Measurements from ENCODE around the gene EFCAB9.
"Not testable (repeated sequence)": the region's sequence is repeated elsewhere in the genome, so short reads cannot be mapped to it uniquely, and the experiment has no call there.

Gene EFCAB9

GRCh38 chr5:172188893-172189692 lies 4.9 kb upstream of the EFCAB9 start:
- no peak for DNase-seq

- no peak for DNase-seq
Observed at GRCh38 chr5:172189693-172190296, 4.2 kb upstream of the EFCAB9 start.

DNA sequence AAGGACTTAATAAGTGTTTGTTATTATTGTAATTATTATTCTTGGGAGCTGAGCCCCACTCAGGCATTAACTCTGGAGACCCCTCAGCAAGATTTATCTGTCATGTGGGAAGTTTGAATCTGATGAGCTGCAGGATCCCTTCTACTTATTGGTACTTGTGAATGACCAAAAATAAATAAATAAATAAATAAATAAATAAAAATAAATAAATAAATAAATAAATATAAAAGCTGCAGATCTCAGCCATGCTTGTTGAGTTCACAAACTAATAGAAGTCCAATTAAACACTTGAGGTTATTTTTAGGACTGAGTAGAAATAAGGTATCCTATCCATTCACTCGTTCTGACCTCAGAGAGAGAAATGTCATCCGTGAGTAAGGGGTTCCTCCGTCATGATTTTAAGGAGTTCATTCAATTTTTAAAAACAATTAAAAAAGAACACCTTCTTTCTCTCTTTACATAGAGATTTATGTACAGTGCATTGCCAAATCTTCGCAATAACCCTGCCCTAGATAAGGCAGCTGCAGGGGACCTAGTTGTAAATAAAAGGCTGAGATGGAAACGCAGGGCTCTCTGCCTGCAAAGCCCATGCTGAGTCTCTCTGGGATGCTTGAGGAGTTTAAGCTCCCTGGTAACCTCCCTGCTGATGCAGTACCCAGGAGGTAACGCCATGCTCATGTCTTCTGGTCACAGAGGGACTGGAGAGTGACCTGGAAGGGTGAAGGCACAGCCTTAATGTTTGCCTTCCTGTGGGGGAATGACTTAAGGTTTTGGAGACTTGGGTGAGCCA lies 1.2 kb downstream of the EFCAB9 start:
- DNase-seq: no peak

GRCh38 chr5:172197775-172198174 lies 3.8 kb downstream of the EFCAB9 start:
- not testable (repeated sequence) for DNase-seq

DNA sequence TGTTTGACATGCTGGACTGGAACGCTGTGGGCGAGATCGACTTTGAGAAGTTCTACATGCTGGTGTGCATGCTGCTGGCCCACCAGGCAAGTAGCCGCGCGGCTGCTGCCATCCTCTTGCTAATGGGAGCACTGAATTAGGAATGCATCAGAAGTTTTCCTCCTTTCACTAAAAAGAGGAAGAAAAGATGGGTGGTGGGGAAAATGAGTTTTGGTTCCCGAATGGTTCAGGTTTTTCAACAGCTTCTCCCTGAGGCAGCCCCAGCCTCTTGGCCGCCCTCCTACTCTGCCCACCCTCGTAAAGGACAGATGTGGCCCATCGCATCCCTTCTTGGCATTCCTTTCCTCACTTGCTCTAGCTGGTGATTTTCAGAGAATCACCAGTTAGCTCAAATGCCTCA lies 5.5 kb downstream of the EFCAB9 start:
- DNase-seq: no peak

DNA sequence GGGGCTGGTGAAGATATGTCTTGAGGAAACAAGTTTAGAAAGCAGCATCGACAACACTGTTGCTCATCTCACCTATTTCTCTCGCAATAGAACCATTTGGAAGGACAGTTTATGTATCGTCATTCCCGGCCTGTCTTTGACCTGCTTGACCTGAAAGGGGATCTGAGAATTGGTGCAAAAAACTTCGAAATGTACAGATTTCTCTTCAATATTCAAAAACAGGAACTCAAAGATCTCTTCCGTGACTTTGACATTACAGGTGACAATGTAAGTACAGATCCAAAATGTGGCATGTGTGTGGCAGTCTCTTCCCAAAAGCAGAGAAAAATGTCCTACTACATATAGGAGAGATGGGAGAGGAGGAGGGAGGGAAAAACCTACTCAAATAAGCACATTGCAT lies 6.5 kb downstream of the EFCAB9 start:
- DNase-seq: no peak

- DNase-seq: not testable (repeated sequence)
Observed at GRCh38 chr5:172205984-172206383, 12.0 kb downstream of the EFCAB9 start.

- DNase-seq: no peak
Observed at GRCh38 chr5:172207511-172207910, 13.5 kb downstream of the EFCAB9 start.

- no peak for DNase-seq
Observed at GRCh38 chr5:172209714-172210113, 15.7 kb downstream of the EFCAB9 start.

DNA sequence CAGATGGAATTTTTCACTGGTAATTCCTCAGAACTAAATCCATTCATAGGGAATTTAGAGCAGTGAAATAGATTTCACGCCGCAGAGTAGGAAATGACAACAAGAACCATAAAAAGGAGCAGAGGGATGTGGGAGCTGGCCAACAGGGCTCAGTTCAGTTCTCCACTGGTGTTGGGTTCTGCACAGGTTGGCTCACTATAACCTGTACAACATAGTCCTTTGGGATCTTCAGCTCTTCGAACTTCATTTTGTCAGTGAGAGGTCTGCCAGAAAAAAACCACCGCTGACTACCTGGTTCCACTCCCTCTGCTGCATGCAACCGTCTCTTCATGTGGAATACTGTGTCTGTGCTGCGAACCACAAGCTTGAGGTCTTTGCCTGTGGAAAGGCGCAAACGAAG lies 17.7 kb downstream of the EFCAB9 start:
- no peak for DNase-seq

DNA sequence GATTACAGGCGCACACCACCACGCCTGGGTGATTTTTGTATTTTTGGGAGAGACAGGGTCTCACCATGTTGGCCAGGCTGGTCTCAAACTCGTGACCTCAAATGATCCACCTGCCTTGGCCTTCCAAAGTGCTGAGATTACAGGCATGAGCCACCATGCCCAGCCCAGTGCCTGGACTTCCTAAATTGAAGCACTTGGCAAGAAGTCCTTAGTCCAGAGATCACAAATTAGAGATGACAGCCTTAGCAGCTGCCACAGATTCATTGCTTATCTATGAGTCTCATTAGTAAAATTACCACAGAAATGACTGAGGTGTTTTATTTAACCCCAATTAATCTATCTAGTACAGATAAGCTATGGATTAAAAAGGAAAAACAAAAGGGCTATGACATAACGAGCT lies 19.2 kb downstream of the EFCAB9 start:
- no peak for DNase-seq

DNA sequence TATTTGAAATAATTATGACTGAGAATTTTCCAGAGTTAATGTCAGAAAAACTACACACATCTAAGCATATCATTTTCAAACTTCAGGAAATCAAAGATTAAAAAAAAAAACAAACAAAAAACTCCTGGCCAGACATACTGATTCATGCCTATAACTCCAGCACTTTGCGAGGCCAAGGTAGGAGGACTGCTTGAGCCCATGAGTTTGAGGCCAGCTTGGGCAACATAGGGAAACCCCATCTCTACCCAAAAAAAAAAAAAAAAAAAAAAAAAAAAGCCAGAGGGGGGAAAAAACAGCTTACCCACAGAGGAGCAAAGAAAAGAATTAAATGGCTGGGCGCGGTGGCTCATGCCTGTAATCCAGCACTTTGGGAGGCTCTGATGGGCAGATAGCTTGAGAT lies 22.4 kb downstream of the EFCAB9 start:
- DNase-seq: no peak

DNA sequence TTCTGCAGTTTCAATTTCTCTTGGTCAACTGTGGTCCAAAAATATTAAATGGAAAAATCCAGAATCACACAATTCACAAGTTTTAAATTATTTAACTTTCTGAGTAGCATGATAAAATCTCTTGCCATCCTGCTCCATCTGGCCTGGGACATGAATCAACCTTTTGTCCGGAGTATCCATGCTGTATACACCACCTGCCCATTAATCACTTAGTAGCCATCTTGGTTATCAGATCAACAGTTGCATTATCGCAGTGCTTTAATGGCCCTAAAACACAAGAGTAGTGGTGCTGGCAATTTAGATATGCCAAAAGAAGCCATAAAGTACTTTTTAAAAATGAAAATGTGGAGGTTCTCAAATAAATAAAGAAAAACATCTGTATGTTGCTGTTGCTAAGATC lies 25.3 kb downstream of the EFCAB9 start:
- DNase-seq: no peak

DNA sequence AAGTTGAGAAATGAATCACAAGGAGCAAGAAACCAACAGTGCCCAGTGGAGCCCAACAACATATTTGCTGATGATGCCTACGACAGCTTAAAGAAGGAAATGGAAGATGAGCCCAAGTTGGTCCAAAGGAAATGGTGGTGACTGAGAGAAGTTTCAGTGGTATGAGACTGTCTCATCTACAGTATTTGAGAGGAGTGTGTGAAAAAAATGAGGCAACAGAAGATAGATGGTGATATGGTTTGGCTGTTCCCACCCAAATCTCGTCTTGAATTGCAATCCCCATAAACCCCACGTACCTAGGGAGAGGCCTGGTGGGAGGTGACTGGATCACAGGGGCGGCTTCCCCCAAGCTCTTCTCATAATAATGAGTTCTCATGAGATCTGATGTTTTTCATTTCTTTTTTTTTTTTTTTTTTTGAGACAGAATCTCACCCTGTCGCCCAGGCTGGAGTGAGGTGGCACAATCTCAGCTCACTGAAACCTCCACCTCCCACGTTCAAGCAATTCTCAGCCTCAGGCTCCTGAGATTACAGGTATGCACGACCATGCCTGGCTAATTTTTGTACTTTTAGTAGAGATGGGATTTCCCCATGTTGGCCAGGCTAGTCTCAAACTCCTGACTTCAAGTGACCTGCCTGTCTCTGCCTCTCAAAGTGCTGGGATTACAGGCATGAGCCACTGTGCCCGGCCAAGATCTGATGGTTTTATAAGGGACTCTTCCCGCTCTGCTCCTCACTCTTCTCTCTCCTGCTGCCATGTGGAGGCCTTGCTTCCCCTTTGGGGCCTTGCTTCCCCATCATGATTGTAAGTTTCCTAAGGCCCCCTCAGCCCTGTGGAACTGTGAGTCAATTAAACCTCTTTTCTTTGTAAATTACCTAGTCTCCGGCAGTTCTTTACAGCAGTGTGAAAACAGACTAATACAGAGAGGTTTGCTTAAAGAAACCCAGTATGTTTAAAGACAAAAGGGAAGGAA lies 30.2 kb downstream of the EFCAB9 start:
- DNase-seq: no peak

DNA sequence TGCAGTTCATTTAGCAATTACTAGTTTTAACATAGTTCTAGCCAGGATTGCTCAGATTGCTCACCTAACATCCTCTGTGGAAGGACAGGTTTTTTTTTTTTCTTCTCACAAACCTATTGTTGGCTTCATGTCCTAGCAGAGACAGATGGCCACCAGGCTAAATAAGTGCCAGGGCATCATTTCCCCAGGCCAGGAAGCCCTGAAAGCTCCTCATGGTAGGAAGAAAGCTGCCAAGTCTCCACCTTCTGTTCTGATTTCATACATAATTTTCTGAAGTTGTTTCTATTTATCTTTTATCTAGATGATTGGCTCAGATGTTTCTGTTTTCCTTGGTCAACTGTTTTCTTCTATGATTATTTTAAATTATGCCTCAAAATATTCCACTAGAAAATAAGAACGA lies 31.0 kb downstream of the EFCAB9 start:
- DNase-seq: no peak

DNA sequence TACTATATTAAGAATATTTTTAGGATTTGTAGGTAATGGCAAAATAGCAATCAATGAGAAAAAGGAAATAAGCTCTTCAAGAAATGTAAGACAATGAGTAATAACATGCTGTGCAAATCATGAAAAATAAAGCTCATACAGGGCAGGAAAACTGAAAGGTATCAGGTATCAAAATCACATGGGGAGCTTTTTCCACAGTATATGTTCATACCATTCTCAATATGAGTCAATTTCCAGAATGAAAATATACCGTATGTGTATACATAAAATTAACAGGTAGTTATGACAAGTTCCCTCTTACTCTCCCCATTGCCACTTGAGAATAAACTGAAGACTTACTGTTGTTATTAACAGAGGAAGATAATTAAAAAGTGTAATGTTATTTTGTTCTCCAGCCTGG lies 35.9 kb downstream of the EFCAB9 start:
- DNase-seq: no peak

GRCh38 chr5:172234031-172234430 lies 40.1 kb downstream of the EFCAB9 start:
- DNase-seq: no peak

DNA sequence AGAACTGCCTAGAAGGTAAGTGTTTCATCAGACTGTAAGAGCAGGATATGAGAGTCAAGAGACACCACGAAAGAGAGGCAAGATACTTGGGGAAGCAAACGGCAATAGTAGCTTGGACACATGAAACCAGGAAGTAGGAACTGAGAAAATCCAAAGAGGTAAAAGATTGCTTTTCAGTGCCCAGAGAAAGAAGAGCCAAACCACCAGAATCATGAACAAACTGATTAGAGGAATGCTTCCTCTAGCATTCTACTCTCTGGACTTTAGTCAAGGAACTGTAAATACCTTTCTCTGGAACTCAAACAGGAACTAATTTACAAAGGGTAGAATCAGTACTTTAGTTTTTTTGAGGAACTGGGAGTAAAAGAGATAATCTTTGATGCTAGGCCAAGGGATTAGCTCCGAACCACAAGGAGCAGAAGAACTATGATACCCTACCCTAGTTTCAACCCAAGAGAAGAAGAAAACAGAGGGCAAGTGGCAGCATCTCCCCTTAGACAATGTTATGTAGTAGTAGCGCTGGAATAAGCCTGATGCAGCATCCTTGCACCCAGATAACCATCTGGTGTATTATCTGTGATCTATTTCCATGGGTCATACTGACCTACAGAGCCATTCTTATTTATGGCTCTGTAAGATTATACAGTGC lies 41.3 kb downstream of the EFCAB9 start:
- DNase-seq: no peak

GRCh38 chr5:172235827-172236736 lies 42.1 kb downstream of the EFCAB9 start:
- DNase-seq: no peak

DNA sequence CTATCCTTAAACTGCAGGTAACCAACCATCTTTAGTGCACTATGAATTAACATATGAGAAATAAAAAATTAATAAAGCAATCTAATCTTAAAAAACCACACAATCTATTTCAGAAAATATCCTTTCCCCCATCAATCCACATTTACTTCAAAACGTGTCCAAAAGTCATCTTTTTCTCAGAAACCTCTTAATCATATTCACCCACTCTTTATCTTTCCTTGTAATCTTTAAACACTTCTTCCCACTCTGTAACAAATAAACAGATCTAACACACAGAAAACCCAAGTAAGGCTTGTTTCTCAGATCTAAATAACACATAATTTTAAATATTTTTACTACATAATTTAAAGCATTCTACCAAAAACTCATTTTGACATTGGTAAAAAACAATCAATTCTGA lies 44.4 kb downstream of the EFCAB9 start:
- DNase-seq: no peak

GRCh38 chr5:172243302-172243701 lies 49.3 kb downstream of the EFCAB9 start:
- no peak for DNase-seq

Measured in NCI-H1436 treated with DMSO at 0.1 percent for 48 hours (cell line).